ENCODE results near the gene TBL3. TPM values are rescaled to one million over a fixed set of nuclear protein-coding genes. Genes with fewer than 3 reads are reported as not detected.

TBL3 gene
- total RNA-seq, 5 donors from 2014 or later (not counting 1 experiment from before 2014, with no cell fraction given) = 21.1 to 45.6 (median 36.9) TPM

DNA sequence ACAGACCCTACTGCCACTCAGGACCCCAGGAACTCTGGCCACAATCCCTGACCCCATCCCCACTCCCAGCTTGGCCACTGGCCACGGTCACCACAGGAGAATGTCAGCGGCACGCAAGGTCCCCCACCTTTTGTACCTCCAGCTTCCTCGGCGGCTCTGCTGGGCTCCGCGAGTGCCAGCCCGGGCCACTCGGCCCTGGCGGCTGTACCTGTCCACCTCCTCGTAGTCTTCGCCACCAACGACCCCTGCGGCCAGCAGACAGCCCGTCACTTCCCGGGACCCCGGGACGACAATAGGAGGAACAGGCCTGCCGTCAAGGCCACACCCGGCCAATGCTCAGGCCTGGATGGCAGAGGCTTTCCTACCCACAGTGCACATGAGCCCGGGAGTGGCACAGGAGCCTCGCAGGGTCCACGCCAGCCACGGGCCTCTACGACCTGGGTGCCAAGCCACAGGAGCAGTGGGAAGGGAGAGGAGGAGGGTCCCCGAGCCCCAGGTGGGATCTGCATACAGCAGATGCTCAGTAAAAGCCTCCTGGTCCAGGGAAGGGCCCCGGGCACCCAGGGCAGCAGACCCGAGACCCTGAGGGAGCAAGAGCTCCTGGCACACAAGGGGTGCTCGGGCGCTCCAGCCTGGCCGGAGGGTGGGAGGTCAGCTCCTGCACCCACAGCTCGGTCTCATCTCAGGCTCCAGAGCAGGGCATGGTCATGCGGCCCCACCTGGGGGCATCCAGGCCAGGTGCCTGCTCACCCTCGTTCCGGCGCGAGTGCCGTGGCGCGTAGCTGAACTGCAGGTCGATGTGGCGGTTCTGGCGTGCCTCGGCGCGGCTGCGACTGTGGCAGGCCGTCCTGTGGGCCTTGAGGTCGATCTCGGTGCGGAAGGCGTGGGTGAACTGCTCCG lies 29.9 kb downstream of the TBL3 start:
- peaks cover 2 to 36% of the 10 kb centered on the region in 2 experiments for H3K4me1 ChIP-seq (ENCODE audit: control insufficient read depth in 1 of 2, extremely low read depth in 1 of 2, insufficient read depth in 2 of 2, low read length in 2 of 2)
- H3K4me3 ChIP-seq (ENCODE audit: control insufficient read depth in 1 of 2, extremely low read depth in 1 of 2, low read length in 1 of 2) = no peak overlapping the region
- no peak for ATAC-seq (replicated peaks in 1 of 4)
- Mint-ChIP-seq H3K9me3 (no peaks in the 10 kb centered on the region), H3K27ac (no peak overlapping the region), H3K4me3 (no peak overlapping the region), H3K36me3 (peaks cover 14% of the 10 kb centered on the region), H3K27me3 (no peaks in the 10 kb centered on the region), H3K4me1 (peaks cover 15 to 23% (median 15%) of the 10 kb centered on the region in 3 donors)
- H3K36me3 ChIP-seq (ENCODE audit: control insufficient read depth in 2 of 2, extremely low read depth in 1 of 2, insufficient read depth in 1 of 2, low read length in 1 of 2) = peaks cover 30 to 61% of the 10 kb centered on the region in 2 donors
- H3K27ac ChIP-seq (ENCODE audit: low read length) = no peak overlapping the region
- POLR2A ChIA-PET = interaction anchor here in 1 of 2 donors (0.5 kb wide), 1 partner anchor 9 kb away, joined by 3 read pairs; no protein-coding TSS in a partner anchor
- CTCF ChIA-PET = interaction anchor here in 1 of 2 donors (0.8 kb wide), 1 partner anchor 154 kb away, joined by 3 read pairs; the partner anchor contains the start of gene TRAF7
- DNase-seq = no peak
- no peaks in the 10 kb centered on the region for H3K27me3 ChIP-seq (replicated peaks in 1 of 2; ENCODE audit: control insufficient read depth in 2 of 2, extremely low read depth in 1 of 2, insufficient read depth in 2 of 2, low read length in 1 of 2)
- H3K9me3 ChIP-seq = no peaks in the 10 kb centered on the region
- 96% methylated on average over 53 of the region's 53 CpGs for WGBS (ENCODE audit: insufficient coverage)

DNA sequence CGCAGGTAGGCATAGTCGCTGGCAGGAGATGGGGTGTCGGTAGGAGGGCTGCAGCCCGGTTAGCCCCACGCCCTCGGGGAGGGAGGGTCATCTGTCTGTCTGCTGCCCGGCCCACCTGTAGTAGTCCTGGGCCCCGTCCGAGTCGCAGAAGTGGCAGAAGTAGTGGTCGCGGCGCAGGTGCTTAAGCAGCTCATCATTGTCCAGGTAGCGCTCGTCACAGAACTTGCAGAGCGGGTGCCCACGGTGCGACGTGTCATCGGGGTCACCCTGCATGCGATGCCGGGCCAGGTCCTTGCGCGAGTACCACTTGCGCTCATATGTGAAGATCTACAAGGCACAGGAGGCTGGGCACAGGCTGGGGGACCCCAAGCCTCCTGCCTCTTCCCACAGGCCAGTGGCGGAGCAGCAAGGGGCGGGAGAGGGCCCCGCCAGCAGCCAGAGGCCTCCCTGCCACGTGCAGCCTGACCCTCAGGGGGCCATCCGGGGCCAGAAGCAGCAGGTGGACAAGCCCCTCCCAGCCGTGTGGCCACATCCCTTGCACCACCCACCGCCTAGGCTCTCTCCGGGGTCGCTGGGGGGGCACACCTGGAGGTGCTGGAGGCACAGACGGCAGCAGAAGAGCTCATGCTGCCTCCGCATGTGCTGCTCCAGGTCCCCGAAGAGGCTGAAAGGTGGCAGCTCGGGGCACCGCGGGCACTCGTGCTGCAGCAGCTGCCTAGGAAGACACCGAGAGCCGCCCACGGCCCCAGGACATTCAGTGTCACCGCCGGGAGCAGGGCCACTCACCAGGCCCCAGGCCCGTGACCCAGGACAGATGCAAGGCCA lies 30.8 kb downstream of the TBL3 start:
- WGBS (ENCODE audit: insufficient coverage) = 97% methylated on average over 46 of the region's 47 CpGs
- Mint-ChIP-seq H3K4me1 (peaks cover 22 to 32% (median 23%) of the 10 kb centered on the region in 3 donors), H3K36me3 (peaks cover 11% of the 10 kb centered on the region), H3K9me3 (no peaks in the 10 kb centered on the region), H3K27me3 (no peaks in the 10 kb centered on the region), H3K4me3 (no peak overlapping the region), H3K27ac (no peak overlapping the region)
- Histone ChIP-seq H3K36me3 (ENCODE audit: control insufficient read depth in 2 of 2, extremely low read depth in 1 of 2, insufficient read depth in 1 of 2, low read length in 1 of 2) (peaks cover 28 to 59% of the 10 kb centered on the region in 2 donors), H3K9me3 (no peaks in the 10 kb centered on the region), H3K4me1 (ENCODE audit: control insufficient read depth in 1 of 2, extremely low read depth in 1 of 2, insufficient read depth in 2 of 2, low read length in 2 of 2) (peaks cover 2 to 45% of the 10 kb centered on the region in 2 experiments), H3K27me3 (replicated peaks in 1 of 2; ENCODE audit: control insufficient read depth in 2 of 2, extremely low read depth in 1 of 2, insufficient read depth in 2 of 2, low read length in 1 of 2) (no peaks in the 10 kb centered on the region), H3K4me3 (ENCODE audit: control insufficient read depth in 1 of 2, extremely low read depth in 1 of 2, low read length in 1 of 2) (no peak overlapping the region), H3K27ac (ENCODE audit: low read length) (no peak overlapping the region)
- DNase-seq (no peak), ATAC-seq (replicated peaks in 1 of 4) (no peak)
- POLR2A ChIA-PET = no interaction called here
- CTCF ChIA-PET = interaction anchor here in 1 of 2 donors (0.8 to 1.1 kb wide), 2 partner anchors 150 to 153 kb away, joined by 3 read pairs; partner anchors contain the start of gene TRAF7

DNA sequence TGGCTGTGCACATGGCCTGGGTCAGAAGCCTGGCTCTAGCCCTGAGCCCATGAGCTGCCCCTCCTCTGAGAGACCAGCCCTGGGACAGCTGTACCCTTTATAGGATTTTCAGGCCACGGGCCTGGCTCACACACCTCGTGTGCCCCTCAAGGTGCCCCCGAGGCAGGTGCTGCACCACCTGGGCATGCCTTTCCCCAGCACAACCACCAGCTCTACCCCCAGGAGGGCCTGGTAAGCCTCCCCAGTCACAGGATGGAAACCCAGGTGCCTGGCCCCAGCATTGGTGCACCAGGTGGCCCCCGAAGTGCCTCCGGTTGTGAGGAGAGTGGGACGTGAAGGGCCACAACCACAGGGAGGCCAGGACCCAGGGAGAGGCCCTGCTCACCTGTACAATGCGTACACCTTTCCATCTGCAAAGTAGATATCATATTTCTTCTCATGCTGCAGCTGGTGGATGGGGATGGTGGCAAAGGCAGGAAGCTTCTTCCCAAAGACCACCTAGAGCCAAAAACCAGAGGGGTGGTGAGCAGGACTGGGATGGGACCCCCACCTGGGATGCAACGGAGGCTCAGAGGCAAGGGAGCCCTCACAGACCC lies 31.5 kb downstream of the TBL3 start:
- Mint-ChIP-seq H3K4me1 (peaks cover 29 to 39% (median 30%) of the 10 kb centered on the region in 3 donors), H3K36me3 (peaks cover 9% of the 10 kb centered on the region), H3K27ac (no peak overlapping the region), H3K9me3 (no peaks in the 10 kb centered on the region), H3K4me3 (no peak overlapping the region), H3K27me3 (no peaks in the 10 kb centered on the region)
- no peaks in the 10 kb centered on the region for H3K9me3 ChIP-seq
- ATAC-seq (replicated peaks in 1 of 4) = no peak
- no peak for DNase-seq
- H3K36me3 ChIP-seq (ENCODE audit: control insufficient read depth in 2 of 2, extremely low read depth in 1 of 2, insufficient read depth in 1 of 2, low read length in 1 of 2) = peaks cover 28 to 53% of the 10 kb centered on the region in 2 donors
- no peak overlapping the region for H3K4me3 ChIP-seq (ENCODE audit: control insufficient read depth in 1 of 2, extremely low read depth in 1 of 2, low read length in 1 of 2)
- H3K4me1 ChIP-seq (ENCODE audit: control insufficient read depth in 1 of 2, extremely low read depth in 1 of 2, insufficient read depth in 2 of 2, low read length in 2 of 2) = peaks cover 7 to 52% of the 10 kb centered on the region in 2 experiments
- no peak overlapping the region for H3K27ac ChIP-seq (ENCODE audit: low read length)
- POLR2A ChIA-PET = no interaction called here
- 86% methylated on average over 3 of the region's 8 CpGs for WGBS (ENCODE audit: insufficient coverage)
- CTCF ChIA-PET = interaction anchor here (0.6 to 1.5 kb wide), 4 partner anchors 137 to 586 kb away, joined by 3 to 8 read pairs (median 6); partner anchors contain the start of gene TRAF7 (in 1 of the 2)
- H3K27me3 ChIP-seq (replicated peaks in 1 of 2; ENCODE audit: control insufficient read depth in 2 of 2, extremely low read depth in 1 of 2, insufficient read depth in 2 of 2, low read length in 1 of 2) = no peaks in the 10 kb centered on the region

DNA sequence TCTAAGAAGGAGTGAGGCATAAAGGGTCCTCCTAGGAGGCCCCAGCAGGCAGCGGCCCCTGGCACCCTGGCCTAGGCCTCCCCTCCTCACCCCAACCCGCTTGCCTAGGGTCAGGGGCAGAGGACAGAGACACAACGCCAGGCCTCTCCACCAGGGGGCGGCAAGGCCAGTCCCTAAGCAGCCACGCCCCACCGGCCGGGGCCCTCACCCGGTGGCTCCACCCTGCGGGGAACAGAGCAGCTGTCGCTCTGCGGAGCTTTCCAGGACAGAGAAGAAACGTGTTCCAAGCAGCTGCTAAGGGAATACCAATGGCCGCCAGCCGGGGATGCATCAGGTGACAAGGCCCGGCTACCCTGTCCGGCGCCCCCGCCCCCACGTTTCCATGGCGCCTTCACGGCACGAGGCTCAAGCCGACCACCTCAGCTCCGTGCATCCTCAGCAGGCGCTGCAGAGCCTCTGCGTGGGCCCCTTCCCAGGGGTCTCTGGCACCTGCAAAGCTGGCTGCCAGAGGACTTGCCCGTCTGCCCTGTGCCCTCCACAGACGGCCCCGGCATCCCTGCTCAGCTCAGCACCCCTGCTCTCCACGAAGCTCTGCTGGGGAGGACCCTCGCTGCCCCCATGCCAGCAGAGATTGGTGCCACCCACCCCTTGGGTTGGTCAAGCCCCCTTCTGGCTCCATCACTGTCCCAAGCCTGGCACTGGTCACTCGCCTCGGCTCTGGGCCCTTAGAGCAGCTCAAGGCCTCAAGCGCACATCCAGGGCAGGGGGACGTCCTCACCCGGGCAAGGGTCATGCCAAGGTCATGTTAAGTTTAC lies 32.2 kb downstream of the TBL3 start:
- H3K9me3 ChIP-seq = no peaks in the 10 kb centered on the region
- Mint-ChIP-seq H3K4me1 (peaks cover 36 to 45% (median 36%) of the 10 kb centered on the region in 3 donors), H3K27me3 (no peaks in the 10 kb centered on the region), H3K9me3 (no peaks in the 10 kb centered on the region), H3K36me3 (peaks cover 8% of the 10 kb centered on the region), H3K4me3 (no peak overlapping the region), H3K27ac (no peak overlapping the region)
- ATAC-seq (replicated peaks in 1 of 4) = peak; percentile 88 to 93 (median 90)
- peaks cover 26 to 46% of the 10 kb centered on the region in 2 donors for H3K36me3 ChIP-seq (ENCODE audit: control insufficient read depth in 2 of 2, extremely low read depth in 1 of 2, insufficient read depth in 1 of 2, low read length in 1 of 2)
- ChIA-PET POLR2A (interaction anchor here (0.5 to 0.9 kb wide), 2 partner anchors 39 to 518 kb away, joined by 3 to 4 read pairs; partner anchors contain the start of gene RPS2 (in 1 of the 2)), CTCF (interaction anchor here (0.6 to 1.5 kb wide), 7 partner anchors 12 to 586 kb away, joined by 3 to 8 read pairs (median 4); partner anchors contain the start of genes MSRB1 (in 1 of the 2) and TRAF7 (in 1 of the 2))
- H3K27ac ChIP-seq (ENCODE audit: low read length) = no peak overlapping the region
- DNase-seq = peak; percentile 67 to 91 (median 83)
- H3K27me3 ChIP-seq (replicated peaks in 1 of 2; ENCODE audit: control insufficient read depth in 2 of 2, extremely low read depth in 1 of 2, insufficient read depth in 2 of 2, low read length in 1 of 2) = no peaks in the 10 kb centered on the region
- 41% methylated on average over 32 of the region's 36 CpGs for WGBS (ENCODE audit: insufficient coverage)
- H3K4me1 ChIP-seq (ENCODE audit: control insufficient read depth in 1 of 2, extremely low read depth in 1 of 2, insufficient read depth in 2 of 2, low read length in 2 of 2) = peaks cover 13 to 59% of the 10 kb centered on the region in 2 experiments
- H3K4me3 ChIP-seq (ENCODE audit: control insufficient read depth in 1 of 2, extremely low read depth in 1 of 2, low read length in 1 of 2) = no peak overlapping the region

DNA sequence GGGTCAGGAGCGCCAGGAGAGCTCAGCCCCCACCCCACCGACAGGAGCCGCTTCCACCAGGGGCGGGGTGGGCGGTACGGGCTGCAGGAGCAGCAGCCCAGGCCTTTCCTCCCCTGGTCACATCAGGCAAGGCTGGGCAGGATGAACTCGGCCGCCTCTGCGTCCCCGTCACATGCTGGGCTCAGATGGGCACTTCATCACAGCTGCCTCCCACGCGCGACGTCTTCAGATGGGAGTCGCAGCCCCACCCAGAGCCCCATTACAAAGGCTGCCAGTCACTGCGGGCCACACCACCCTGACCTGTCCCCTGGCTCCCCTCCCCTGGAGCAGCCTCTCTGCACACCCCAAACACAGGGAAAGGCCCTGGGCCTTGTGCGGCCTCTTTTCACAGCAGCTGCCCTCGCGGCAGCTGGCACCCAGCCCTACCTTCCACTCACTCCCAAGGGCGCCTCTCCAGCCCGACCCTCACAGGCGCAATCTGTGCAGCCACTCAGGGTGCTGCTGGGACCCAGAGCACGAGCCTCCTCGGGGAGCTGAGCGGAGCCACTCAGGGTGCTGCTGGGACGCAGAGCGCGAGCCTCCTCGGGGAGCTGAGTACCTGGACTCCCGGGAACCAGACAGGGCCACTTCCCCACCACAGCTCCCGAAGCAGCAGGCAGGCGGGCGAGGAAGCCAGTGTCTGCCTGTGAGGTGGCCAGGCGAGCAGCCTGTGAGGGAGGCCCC lies 33.1 kb downstream of the TBL3 start:
- ChIA-PET CTCF (interaction anchor here (0.6 to 1.5 kb wide), 5 partner anchors 12 to 150 kb away, joined by 3 to 6 read pairs (median 4); partner anchors contain the start of genes MSRB1 (in 1 of the 2) and TRAF7 (in 1 of the 2)), POLR2A (interaction anchor here (0.5 to 0.9 kb wide), 2 partner anchors 40 to 517 kb away, joined by 3 to 4 read pairs; partner anchors contain the start of gene RPS2 (in 1 of the 2))
- H3K27ac ChIP-seq (ENCODE audit: low read length) = no peak overlapping the region
- no peak overlapping the region for H3K27ac Mint-ChIP-seq
- peaks cover 14 to 61% of the 10 kb centered on the region in 2 experiments for H3K4me1 ChIP-seq (ENCODE audit: control insufficient read depth in 1 of 2, extremely low read depth in 1 of 2, insufficient read depth in 2 of 2, low read length in 2 of 2)
- no peaks in the 10 kb centered on the region for H3K9me3 Mint-ChIP-seq
- 90% methylated on average over 27 of the region's 34 CpGs for WGBS (ENCODE audit: insufficient coverage)
- H3K4me3 ChIP-seq (ENCODE audit: control insufficient read depth in 1 of 2, extremely low read depth in 1 of 2, low read length in 1 of 2) = no peak overlapping the region
- no peaks in the 10 kb centered on the region for H3K9me3 ChIP-seq
- no peaks in the 10 kb centered on the region for H3K27me3 Mint-ChIP-seq
- no peak overlapping the region for H3K4me3 Mint-ChIP-seq
- H3K36me3 Mint-ChIP-seq = peaks cover 8% of the 10 kb centered on the region
- H3K27me3 ChIP-seq (replicated peaks in 1 of 2; ENCODE audit: control insufficient read depth in 2 of 2, extremely low read depth in 1 of 2, insufficient read depth in 2 of 2, low read length in 1 of 2) = no peaks in the 10 kb centered on the region
- DNase-seq (no peak), ATAC-seq (replicated peaks in 1 of 4) (no peak)
- peaks cover 21 to 37% of the 10 kb centered on the region in 2 donors for H3K36me3 ChIP-seq (ENCODE audit: control insufficient read depth in 2 of 2, extremely low read depth in 1 of 2, insufficient read depth in 1 of 2, low read length in 1 of 2)
- peaks cover 36 to 45% (median 37%) of the 10 kb centered on the region in 3 donors for H3K4me1 Mint-ChIP-seq
